ENCODE data around the gene GMCL1. TPM values are rescaled to one million over a fixed set of nuclear protein-coding genes. Genes with fewer than 3 reads are reported as not detected.

Gene GMCL1
- total and polyA plus RNA-seq, 9 of the 15 experiments (the other 6 are each of a cell fraction or from before 2014, with no cell fraction given) = 7.0 to 27.3 (median 15.4) TPM

Small RNA genes within 50 kb of the gene (small RNA-seq; reads per million reads assigned to genes)
- not detected for gene RPL23AP92

Other genes starting within 250 kb of the GMCL1 start
- gene AAK1, start 185.9 kb upstream of the GMCL1 start, total RNA-seq (2014; rRNA removed) = 8.3 and 8.9 TPM in 2 replicates
- 6.0 and 6.9 TPM in 2 replicates for gene AAK1, start 185.9 kb upstream of the GMCL1 start, total RNA-seq (2014; rRNA removed; fragmentation: Illumina TruSeq; extraction: Trizol)
- gene AAK1, start 185.9 kb upstream of the GMCL1 start, total RNA-seq (2015; rRNA removed; fragmentation: Illumina TruSeq; extraction: Trizol) = 5.5 and 6.8 TPM in 2 replicates
- 13.8 and 17.1 TPM in 2 replicates for gene AAK1, start 185.9 kb upstream of the GMCL1 start, total RNA-seq (2021)
- gene AAK1, start 185.9 kb upstream of the GMCL1 start, polyA plus RNA-seq (2011; rRNA removed) = 3.2 and 5.1 TPM in 2 replicates
- gene AAK1, start 185.9 kb upstream of the GMCL1 start, polyA plus RNA-seq (2014; fragmentation: Illumina TruSeq; extraction: Trizol) = 6.2 and 7.2 TPM in 2 replicates
- 1 to 10 TPM in 1 of 2 experiments, under 1 TPM in 1; 0.89 to 2.4 TPM for gene AAK1, start 185.9 kb upstream of the GMCL1 start, polyA plus RNA-seq (2014; fragmentation: Nextera tagmentation; extraction: Ambion mirVana)
- gene AAK1, start 185.9 kb upstream of the GMCL1 start, polyA plus RNA-seq (2014; rRNA removed) = 5.3 and 7.1 TPM in 2 replicates
- gene ANXA4, start 87.5 kb upstream of the GMCL1 start, total RNA-seq (2014; rRNA removed) = 7.5 and 10.9 TPM in 2 replicates
- gene ANXA4, start 87.5 kb upstream of the GMCL1 start, total RNA-seq (2014; rRNA removed; fragmentation: Illumina TruSeq; extraction: Trizol) = 3.0 and 3.7 TPM in 2 replicates
- gene ANXA4, start 87.5 kb upstream of the GMCL1 start, total RNA-seq (2015; rRNA removed; fragmentation: Illumina TruSeq; extraction: Trizol) = 2.9 and 3.4 TPM in 2 replicates
- gene ANXA4, start 87.5 kb upstream of the GMCL1 start, total RNA-seq (2021) = 11.8 and 12.7 TPM in 2 replicates
- 9.5 and 11.7 TPM in 2 replicates for gene ANXA4, start 87.5 kb upstream of the GMCL1 start, polyA plus RNA-seq (2011; rRNA removed)
- 13.6 and 16.1 TPM in 2 replicates for gene ANXA4, start 87.5 kb upstream of the GMCL1 start, polyA plus RNA-seq (2014; fragmentation: Illumina TruSeq; extraction: Trizol)
- 10 to 100 TPM; 11.6 to 13.2 TPM for gene ANXA4, start 87.5 kb upstream of the GMCL1 start, polyA plus RNA-seq (2014; fragmentation: Nextera tagmentation; extraction: Ambion mirVana)
- 10.2 and 10.9 TPM in 2 replicates for gene ANXA4, start 87.5 kb upstream of the GMCL1 start, polyA plus RNA-seq (2014; rRNA removed)
- 56.9 and 74.2 TPM in 2 replicates for gene SNRNP27, start 64.3 kb downstream of the GMCL1 start, total RNA-seq (2014; rRNA removed)
- gene SNRNP27, start 64.3 kb downstream of the GMCL1 start, total RNA-seq (2014; rRNA removed; fragmentation: Illumina TruSeq; extraction: Trizol) = 58.7 and 59.8 TPM in 2 replicates
- gene SNRNP27, start 64.3 kb downstream of the GMCL1 start, total RNA-seq (2015; rRNA removed; fragmentation: Illumina TruSeq; extraction: Trizol) = 65.4 and 70.8 TPM in 2 replicates
- 61.0 and 61.5 TPM in 2 replicates for gene SNRNP27, start 64.3 kb downstream of the GMCL1 start, total RNA-seq (2021)
- 38.3 and 65.7 TPM in 2 replicates for gene SNRNP27, start 64.3 kb downstream of the GMCL1 start, polyA plus RNA-seq (2011; rRNA removed)
- gene SNRNP27, start 64.3 kb downstream of the GMCL1 start, polyA plus RNA-seq (2014; fragmentation: Illumina TruSeq; extraction: Trizol) = 88.9 and 93.4 TPM in 2 replicates
- 10 to 100 TPM; 29.2 to 33.7 TPM for gene SNRNP27, start 64.3 kb downstream of the GMCL1 start, polyA plus RNA-seq (2014; fragmentation: Nextera tagmentation; extraction: Ambion mirVana)
- 72.7 and 102 TPM in 2 replicates for gene SNRNP27, start 64.3 kb downstream of the GMCL1 start, polyA plus RNA-seq (2014; rRNA removed)
- gene MXD1, start 85.4 kb downstream of the GMCL1 start, total RNA-seq (2014; rRNA removed) = 7.6 and 7.9 TPM in 2 replicates
- 8.3 and 9.1 TPM in 2 replicates for gene MXD1, start 85.4 kb downstream of the GMCL1 start, total RNA-seq (2014; rRNA removed; fragmentation: Illumina TruSeq; extraction: Trizol)
- 6.7 and 7.1 TPM in 2 replicates for gene MXD1, start 85.4 kb downstream of the GMCL1 start, total RNA-seq (2015; rRNA removed; fragmentation: Illumina TruSeq; extraction: Trizol)
- gene MXD1, start 85.4 kb downstream of the GMCL1 start, total RNA-seq (2021) = 13.4 and 19.8 TPM in 2 replicates
- gene MXD1, start 85.4 kb downstream of the GMCL1 start, polyA plus RNA-seq (2011; rRNA removed) = 26.7 and 35.9 TPM in 2 replicates
- 11.5 and 13.0 TPM in 2 replicates for gene MXD1, start 85.4 kb downstream of the GMCL1 start, polyA plus RNA-seq (2014; fragmentation: Illumina TruSeq; extraction: Trizol)
- gene MXD1, start 85.4 kb downstream of the GMCL1 start, polyA plus RNA-seq (2014; fragmentation: Nextera tagmentation; extraction: Ambion mirVana) = 10 to 100 TPM in 1 of 2 experiments, 1 to 10 TPM in 1; 9.0 to 11.0 TPM
- 13.2 and 15.6 TPM in 2 replicates for gene MXD1, start 85.4 kb downstream of the GMCL1 start, polyA plus RNA-seq (2014; rRNA removed)
- 0.36 and 0.57 TPM in 2 replicates for gene ASPRV1, start 132.0 kb downstream of the GMCL1 start, total RNA-seq (2014; rRNA removed)
- 0.33 and 0.45 TPM in 2 replicates for gene ASPRV1, start 132.0 kb downstream of the GMCL1 start, total RNA-seq (2014; rRNA removed; fragmentation: Illumina TruSeq; extraction: Trizol)
- 0.58 and 0.64 TPM in 2 replicates for gene ASPRV1, start 132.0 kb downstream of the GMCL1 start, total RNA-seq (2015; rRNA removed; fragmentation: Illumina TruSeq; extraction: Trizol)
- gene ASPRV1, start 132.0 kb downstream of the GMCL1 start, total RNA-seq (2021) = 0.58 and 0.60 TPM in 2 replicates
- 0.55 and 0.72 TPM in 2 replicates for gene ASPRV1, start 132.0 kb downstream of the GMCL1 start, polyA plus RNA-seq (2011; rRNA removed)
- gene ASPRV1, start 132.0 kb downstream of the GMCL1 start, polyA plus RNA-seq (2014; fragmentation: Illumina TruSeq; extraction: Trizol) = 0.45 and 0.60 TPM in 2 replicates
- under 1 TPM in 1 of 2 experiments, not detected in 1; 0.17 TPM for gene ASPRV1, start 132.0 kb downstream of the GMCL1 start, polyA plus RNA-seq (2014; fragmentation: Nextera tagmentation; extraction: Ambion mirVana)
- 0.49 and 0.71 TPM in 2 replicates for gene ASPRV1, start 132.0 kb downstream of the GMCL1 start, polyA plus RNA-seq (2014; rRNA removed)